ENCODE data around the gene ATAT1. TPM values are rescaled to one million over a fixed set of nuclear protein-coding genes. Genes with fewer than 3 reads are reported as not detected.

ATAT1 gene
- total and polyA plus RNA-seq, 2 of the 13 experiments (the other 11 are each of a cell fraction or from before 2014, with no cell fraction given), result 9.2 to 23.6 TPM

DNA sequence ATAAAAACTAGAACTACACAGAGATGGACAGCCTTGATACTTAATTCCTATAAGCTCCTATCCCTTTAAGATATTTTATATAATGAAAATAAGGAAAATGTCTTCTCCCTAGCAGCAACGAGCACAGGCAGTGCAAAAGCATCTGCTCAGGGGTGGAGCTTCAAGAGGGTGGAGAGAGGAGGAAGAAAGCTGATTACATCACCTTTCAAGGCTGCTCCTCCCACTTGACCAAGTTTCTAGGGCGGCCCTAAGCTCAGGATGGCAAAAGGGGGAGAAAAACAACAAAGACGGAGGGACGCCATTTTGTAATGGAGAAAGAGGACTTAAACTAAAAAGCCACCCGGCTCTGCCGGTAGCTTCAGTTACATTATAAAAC lies 11.8 kb upstream of the ATAT1 start:
- WGBS (ENCODE audit: low lambda C conversion rate), result 1% methylated on average over 6 of the region's 6 CpGs
- in situ Hi-C loops (cut with HindIII; ENCODE audit: extremely low pct_ligation_motif_present, low pct_unique_long_range_greater_than_20kb), result no loop called here
- Histone ChIP-seq H3K4me1 (ENCODE audit: insufficient read depth, low read length) (peaks cover 35% of the 10 kb centered on the region), H3K36me3 (replicated peaks in 1 of 2; ENCODE audit: control insufficient read depth in 1 of 2, insufficient read depth in 2 of 2, low read length in 2 of 2) (peaks cover 2 to 12% of the 10 kb centered on the region in 2 experiments), H4K20me1 (ENCODE audit: insufficient read depth, low read length) (peaks cover 12% of the 10 kb centered on the region), H3K27me3 (ENCODE audit: control insufficient read depth in 1 of 2, insufficient read depth in 2 of 2, low read length in 2 of 2) (no peaks in the 10 kb centered on the region; a peak in 1 of 5 replicates), H3K79me2 (ENCODE audit: insufficient read depth, low read length) (peaks cover 44% of the 10 kb centered on the region), H3K4me3 (replicated peaks in 1 of 3; ENCODE audit: insufficient read depth in 1 of 3, low read depth in 2 of 3, low read length in 3 of 3) (peak overlapping the region; percentile 74 to 97 (median 87); a peak in 5 of 6 replicates), H3K4me2 (ENCODE audit: low read depth, low read length) (peak overlapping the region; percentile 88), H2AFZ (ENCODE audit: low read length) (no peak overlapping the region), H3K9me3 (ENCODE audit: low read length) (no peaks in the 10 kb centered on the region), H3K27ac (ENCODE audit: extremely low read length, insufficient read depth, low read length) (peak overlapping the region; percentile 98), H3K9ac (ENCODE audit: insufficient read depth, low read depth, low read length) (peak overlapping the region; percentile 100)
- ChIA-PET CTCF (ENCODE audit: low intra/inter-chr PET ratio, low total read pairs) (no interaction called here), POLR2A (interaction anchor here (0.7 to 4.8 kb wide), 43 partner anchors 10 to 1207 kb away, joined by 3 to 172 read pairs (median 4); partner anchors contain the start of genes ABCF1, ATAT1, C6orf136 and DHX16)
- intact Hi-C loops (cut with micrococcal nuclease; ENCODE audit: unreplicated experiment), result loop anchor here (5.0 kb wide), 1 partner anchor 42 kb away; no protein-coding TSS in a partner anchor
- ATAC-seq (peak; percentile 58), DNase-seq (ENCODE audit: low spot score) (peak; percentile 99), FAIRE-seq (peak; percentile 66)
- no TSS peak for BruUV-seq (replicated peaks)
- TF ChIP-seq, protein P1, sequence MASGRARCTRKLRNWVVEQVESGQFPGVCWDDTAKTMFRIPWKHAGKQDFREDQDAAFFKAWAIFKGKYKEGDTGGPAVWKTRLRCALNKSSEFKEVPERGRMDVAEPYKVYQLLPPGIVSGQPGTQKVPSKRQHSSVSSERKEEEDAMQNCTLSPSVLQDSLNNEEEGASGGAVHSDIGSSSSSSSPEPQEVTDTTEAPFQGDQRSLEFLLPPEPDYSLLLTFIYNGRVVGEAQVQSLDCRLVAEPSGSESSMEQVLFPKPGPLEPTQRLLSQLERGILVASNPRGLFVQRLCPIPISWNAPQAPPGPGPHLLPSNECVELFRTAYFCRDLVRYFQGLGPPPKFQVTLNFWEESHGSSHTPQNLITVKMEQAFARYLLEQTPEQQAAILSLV (CRISPR knock-in tag; IDR thresholded peaks at IDR 0.05; ENCODE audit: borderline replicate concordance), result no peak
- TF ChIP-seq JUNB (CRISPR knock-in tag; IDR thresholded peaks at IDR 0.05; ENCODE audit: borderline replicate concordance), result no peak
- TF ChIP-seq GATAD2A (CRISPR knock-in tag; IDR thresholded peaks at IDR 0.05), result peak; percentile 66
- TF ChIP-seq MAF1 (CRISPR knock-in tag; IDR thresholded peaks at IDR 0.05; ENCODE audit: borderline replicate concordance), result no peak
- TF ChIP-seq KLF13 (CRISPR knock-in tag; IDR thresholded peaks at IDR 0.05), result no peak
- TF ChIP-seq ZNF558 (CRISPR knock-in tag; IDR thresholded peaks at IDR 0.05; ENCODE audit: borderline replicate concordance), result 0 out of 2 replicates have a peak, but pooled peaks have one; percentile 63
- no peak for TF ChIP-seq RFXANK (CRISPR knock-in tag; IDR thresholded peaks at IDR 0.05)
- TF ChIP-seq ELF3 (CRISPR knock-in tag; IDR thresholded peaks at IDR 0.05), result peak; percentile 60
- TF ChIP-seq TP53 (CRISPR knock-in tag; conservative IDR thresholded peaks at IDR 0.05), result no peak
- no peak for TF ChIP-seq SMAD1 (CRISPR knock-in tag; IDR thresholded peaks at IDR 0.05; ENCODE audit: borderline replicate concordance, low read depth)
- TF ChIP-seq ZNF343 (CRISPR knock-in tag; IDR thresholded peaks at IDR 0.05), result no peak
- TF ChIP-seq, protein P2, sequence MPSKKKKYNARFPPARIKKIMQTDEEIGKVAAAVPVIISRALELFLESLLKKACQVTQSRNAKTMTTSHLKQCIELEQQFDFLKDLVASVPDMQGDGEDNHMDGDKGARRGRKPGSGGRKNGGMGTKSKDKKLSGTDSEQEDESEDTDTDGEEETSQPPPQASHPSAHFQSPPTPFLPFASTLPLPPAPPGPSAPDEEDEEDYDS (CRISPR knock-in tag; IDR thresholded peaks at IDR 0.05), result peak; percentile 93
- TF ChIP-seq, protein P3, sequence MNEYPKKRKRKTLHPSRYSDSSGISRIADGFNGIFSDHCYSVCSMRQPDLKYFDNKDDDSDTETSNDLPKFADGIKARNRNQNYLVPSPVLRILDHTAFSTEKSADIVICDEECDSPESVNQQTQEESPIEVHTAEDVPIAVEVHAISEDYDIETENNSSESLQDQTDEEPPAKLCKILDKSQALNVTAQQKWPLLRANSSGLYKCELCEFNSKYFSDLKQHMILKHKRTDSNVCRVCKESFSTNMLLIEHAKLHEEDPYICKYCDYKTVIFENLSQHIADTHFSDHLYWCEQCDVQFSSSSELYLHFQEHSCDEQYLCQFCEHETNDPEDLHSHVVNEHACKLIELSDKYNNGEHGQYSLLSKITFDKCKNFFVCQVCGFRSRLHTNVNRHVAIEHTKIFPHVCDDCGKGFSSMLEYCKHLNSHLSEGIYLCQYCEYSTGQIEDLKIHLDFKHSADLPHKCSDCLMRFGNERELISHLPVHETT (CRISPR knock-in tag; conservative IDR thresholded peaks at IDR 0.05), result no peak
- TF ChIP-seq, protein P4, sequence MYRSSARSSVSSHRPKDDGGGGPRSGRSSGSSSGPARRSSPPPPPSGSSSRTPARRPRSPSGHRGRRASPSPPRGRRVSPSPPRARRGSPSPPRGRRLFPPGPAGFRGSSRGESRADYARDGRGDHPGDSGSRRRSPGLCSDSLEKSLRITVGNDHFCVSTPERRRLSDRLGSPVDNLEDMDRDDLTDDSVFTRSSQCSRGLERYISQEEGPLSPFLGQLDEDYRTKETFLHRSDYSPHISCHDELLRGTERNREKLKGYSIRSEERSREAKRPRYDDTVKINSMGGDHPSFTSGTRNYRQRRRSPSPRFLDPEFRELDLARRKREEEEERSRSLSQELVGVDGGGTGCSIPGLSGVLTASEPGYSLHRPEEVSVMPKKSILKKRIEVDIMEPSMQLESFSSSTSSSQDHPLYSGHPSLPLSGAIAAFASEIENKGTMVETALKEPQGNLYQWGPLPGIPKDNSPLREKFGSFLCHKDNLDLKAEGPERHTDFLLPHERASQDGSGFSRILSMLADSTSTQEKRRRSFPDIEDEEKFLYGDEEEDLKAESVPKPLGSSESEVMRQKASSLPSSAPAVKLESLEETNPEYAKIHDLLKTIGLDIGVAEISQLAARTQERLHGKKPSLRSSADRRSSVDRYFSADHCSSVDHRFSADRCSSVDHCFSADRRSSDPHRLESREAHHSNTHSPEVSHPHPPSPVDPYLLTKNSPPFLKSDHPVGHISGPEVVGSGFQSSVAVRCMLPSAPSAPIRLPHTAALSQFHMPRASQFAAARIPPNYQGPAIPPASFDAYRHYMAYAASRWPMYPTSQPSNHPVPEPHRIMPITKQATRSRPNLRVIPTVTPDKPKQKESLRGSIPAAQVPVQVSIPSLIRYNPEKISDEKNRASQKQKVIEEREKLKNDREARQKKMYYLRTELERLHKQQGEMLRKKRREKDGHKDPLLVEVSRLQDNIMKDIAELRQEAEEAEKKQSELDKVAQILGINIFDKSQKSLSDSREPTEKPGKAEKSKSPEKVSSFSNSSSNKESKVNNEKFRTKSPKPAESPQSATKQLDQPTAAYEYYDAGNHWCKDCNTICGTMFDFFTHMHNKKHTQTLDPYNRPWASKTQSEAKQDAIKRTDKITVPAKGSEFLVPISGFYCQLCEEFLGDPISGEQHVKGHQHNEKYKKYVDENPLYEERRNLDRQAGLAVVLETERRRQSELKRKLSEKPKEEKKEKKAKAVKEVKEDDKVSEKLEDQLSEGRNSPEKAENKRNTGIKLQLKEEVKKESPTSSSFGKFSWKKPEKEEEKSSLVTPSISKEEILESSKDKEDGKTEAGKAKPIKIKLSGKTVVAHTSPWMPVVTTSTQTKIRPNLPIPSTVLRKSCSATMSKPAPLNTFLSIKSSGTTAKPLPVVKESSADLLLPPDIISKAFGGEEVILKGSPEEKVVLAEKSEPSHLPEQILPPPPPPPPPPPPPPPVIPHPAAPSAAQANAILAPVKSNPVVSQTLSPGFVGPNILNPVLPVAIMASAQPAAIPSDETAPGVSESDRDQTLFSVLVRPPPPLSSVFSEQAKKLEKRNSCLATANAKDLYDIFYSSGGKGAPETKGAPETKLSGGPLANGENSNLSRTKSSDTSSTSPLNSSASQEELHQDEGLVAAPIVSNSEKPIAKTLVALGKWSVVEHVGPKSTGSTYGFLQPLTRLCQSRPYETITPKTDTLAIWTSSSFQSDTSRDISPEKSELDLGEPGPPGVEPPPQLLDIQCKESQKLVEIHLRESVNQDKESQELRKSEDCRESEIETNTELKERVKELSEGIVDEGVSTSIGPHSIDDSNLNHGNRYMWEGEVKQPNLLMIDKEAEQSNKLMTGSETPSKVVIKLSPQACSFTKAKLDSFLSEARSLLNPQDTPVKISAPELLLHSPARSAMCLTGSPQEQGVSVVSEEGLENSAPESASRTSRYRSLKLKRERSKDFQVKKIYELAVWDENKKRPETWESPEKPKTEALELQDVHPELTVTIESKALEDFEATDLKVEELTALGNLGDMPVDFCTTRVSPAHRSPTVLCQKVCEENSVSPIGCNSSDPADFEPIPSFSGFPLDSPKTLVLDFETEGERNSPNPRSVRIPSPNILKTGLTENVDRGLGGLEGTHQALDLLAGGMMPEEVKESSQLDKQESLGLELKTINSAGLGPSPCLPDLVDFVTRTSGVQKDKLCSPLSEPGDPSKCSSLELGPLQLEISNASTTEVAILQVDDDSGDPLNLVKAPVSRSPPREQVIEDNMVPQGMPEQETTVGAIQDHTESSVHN (CRISPR knock-in tag; IDR thresholded peaks at IDR 0.05), result no peak
- no peak for TF ChIP-seq ZBTB1 (CRISPR knock-in tag; IDR thresholded peaks at IDR 0.05; ENCODE audit: borderline replicate concordance)
